Measurements from ENCODE around the gene GAB4.

GAB4 gene

GRCh38 chr22:16955081-16955480 is 52.9 kb downstream of the GAB4 start:
- Histone ChIP-seq H3K9ac (ENCODE audit: low read depth, low read length, poor library complexity) (no peak overlapping the region), H3K27me3 (ENCODE audit: control insufficient read depth in 3 of 3, insufficient read depth in 3 of 3, low read depth in 1 of 3, low read length in 3 of 3) (no peaks in the 10 kb centered on the region), H3K23ac (ENCODE audit: low read depth, low read length, poor library complexity) (no peak overlapping the region), H3K36me3 (replicated peaks in 1 of 2; ENCODE audit: control insufficient read depth in 2 of 2, insufficient read depth in 2 of 2, low read length in 2 of 2) (peaks cover 0 to 2% of the 10 kb centered on the region in 2 donors), H3K4me1 (ENCODE audit: control insufficient read depth in 2 of 2, insufficient read depth in 1 of 2, low read depth in 1 of 2, low read length in 2 of 2) (no peaks in the 10 kb centered on the region), H3K4ac (ENCODE audit: low read length) (no peak overlapping the region), H3K4me3 (ENCODE audit: low read length in 2 of 2) (peak overlapping the region in 1 of 2 donors; percentile 23), H2BK120ac (ENCODE audit: low read depth, low read length) (no peak overlapping the region), H4K8ac (ENCODE audit: low read depth, low read length) (no peak overlapping the region), H3K4me2 (ENCODE audit: insufficient read depth, low read length, poor library complexity, severe bottlenecking) (no peak overlapping the region), H2BK5ac (ENCODE audit: low read length) (no peak overlapping the region), H4K91ac (ENCODE audit: low read depth, low read length, poor library complexity) (no peak overlapping the region), H3K27ac (replicated peaks; ENCODE audit: low read length) (no peak overlapping the region), H2AFZ (ENCODE audit: low read length) (no peak overlapping the region), H3K18ac (ENCODE audit: low read length) (no peak overlapping the region), H3K79me1 (ENCODE audit: low read depth, low read length) (no peaks in the 10 kb centered on the region), H2AK5ac (ENCODE audit: low read depth, low read length) (no peak overlapping the region), H3K9me3 (replicated peaks in 1 of 2; ENCODE audit: control insufficient read depth in 2 of 2, insufficient read depth in 1 of 2, low read depth in 1 of 2, low read length in 2 of 2) (peaks cover 0 to 34% of the 10 kb centered on the region in 2 donors), H2BK12ac (ENCODE audit: low read length) (no peak overlapping the region), H3K14ac (ENCODE audit: low read length) (no peak overlapping the region), H2BK15ac (ENCODE audit: low read length) (no peak overlapping the region)
- DNase-seq (ENCODE audit: low spot score): no peak
- no CpG with 5 or more reads among the region's 5 CpGs for WGBS, 2 donors (ENCODE audit: extremely low coverage in 2 of 2, insufficient read length in 2 of 2, insufficient replicate concordance in 1 of 2)

- Histone ChIP-seq H3K14ac (ENCODE audit: low read length) (no peak overlapping the region), H3K9me3 (replicated peaks in 1 of 2; ENCODE audit: control insufficient read depth in 2 of 2, insufficient read depth in 1 of 2, low read depth in 1 of 2, low read length in 2 of 2) (peaks cover 0 to 31% of the 10 kb centered on the region in 2 donors), H4K8ac (ENCODE audit: low read depth, low read length) (no peak overlapping the region), H2AK5ac (ENCODE audit: low read depth, low read length) (no peak overlapping the region), H3K18ac (ENCODE audit: low read length) (no peak overlapping the region), H2AFZ (ENCODE audit: low read length) (no peak overlapping the region), H3K9ac (ENCODE audit: low read depth, low read length, poor library complexity) (no peak overlapping the region), H2BK12ac (ENCODE audit: low read length) (no peak overlapping the region), H3K4me3 (ENCODE audit: low read length in 2 of 2) (no peak overlapping the region), H4K91ac (ENCODE audit: low read depth, low read length, poor library complexity) (no peak overlapping the region), H3K4me1 (ENCODE audit: control insufficient read depth in 2 of 2, insufficient read depth in 1 of 2, low read depth in 1 of 2, low read length in 2 of 2) (no peaks in the 10 kb centered on the region), H3K27ac (replicated peaks; ENCODE audit: low read length) (no peak overlapping the region), H3K27me3 (ENCODE audit: control insufficient read depth in 3 of 3, insufficient read depth in 3 of 3, low read depth in 1 of 3, low read length in 3 of 3) (no peaks in the 10 kb centered on the region), H2BK15ac (ENCODE audit: low read length) (no peak overlapping the region), H2BK120ac (ENCODE audit: low read depth, low read length) (no peak overlapping the region), H3K79me1 (ENCODE audit: low read depth, low read length) (no peaks in the 10 kb centered on the region), H3K4ac (ENCODE audit: low read length) (no peak overlapping the region), H3K23ac (ENCODE audit: low read depth, low read length, poor library complexity) (no peak overlapping the region), H3K36me3 (replicated peaks in 1 of 2; ENCODE audit: control insufficient read depth in 2 of 2, insufficient read depth in 2 of 2, low read length in 2 of 2) (peaks cover 0 to 2% of the 10 kb centered on the region in 2 donors), H3K4me2 (ENCODE audit: insufficient read depth, low read length, poor library complexity, severe bottlenecking) (no peak overlapping the region), H2BK5ac (ENCODE audit: low read length) (no peak overlapping the region)
- no CpG with 5 or more reads among the region's 5 CpGs for WGBS, 2 donors (ENCODE audit: extremely low coverage in 2 of 2, insufficient read length in 2 of 2, insufficient replicate concordance in 1 of 2)
- DNase-seq (ENCODE audit: low spot score): no peak
These were observed 54.0 kb downstream of the GAB4 start for GRCh38 chr22:16954060-16954403.

- H3K27me3 ChIP-seq (ENCODE audit: control insufficient read depth in 3 of 3, insufficient read depth in 3 of 3, low read depth in 1 of 3, low read length in 3 of 3): no peaks in the 10 kb centered on the region
These were observed 54.6 kb downstream of the GAB4 start for GRCh38 chr22:16953206-16954059.

GRCh38 chr22:16949561-16949960 is 58.5 kb downstream of the GAB4 start:
- no peak overlapping the region for H2BK12ac ChIP-seq (ENCODE audit: low read length)
- no peak overlapping the region for H3K9ac ChIP-seq (ENCODE audit: low read depth, low read length, poor library complexity)
- H4K91ac ChIP-seq (ENCODE audit: low read depth, low read length, poor library complexity): no peak overlapping the region
- H4K8ac ChIP-seq (ENCODE audit: low read depth, low read length): no peak overlapping the region
- H2BK5ac ChIP-seq (ENCODE audit: low read length): no peak overlapping the region
- no peaks in the 10 kb centered on the region for H3K27me3 ChIP-seq (ENCODE audit: control insufficient read depth in 3 of 3, insufficient read depth in 3 of 3, low read depth in 1 of 3, low read length in 3 of 3)
- no peak overlapping the region for H3K27ac ChIP-seq (replicated peaks; ENCODE audit: low read length)
- H3K4me3 ChIP-seq (ENCODE audit: low read length in 2 of 2): no peak overlapping the region
- no peak overlapping the region for H3K14ac ChIP-seq (ENCODE audit: low read length)
- H3K4me2 ChIP-seq (ENCODE audit: insufficient read depth, low read length, poor library complexity, severe bottlenecking): no peak overlapping the region
- H3K4ac ChIP-seq (ENCODE audit: low read length): no peak overlapping the region
- no peaks in the 10 kb centered on the region for H3K4me1 ChIP-seq (ENCODE audit: control insufficient read depth in 2 of 2, insufficient read depth in 1 of 2, low read depth in 1 of 2, low read length in 2 of 2)
- DNase-seq (ENCODE audit: low spot score): no peak
- no peak overlapping the region for H2BK15ac ChIP-seq (ENCODE audit: low read length)
- H2AFZ ChIP-seq (ENCODE audit: low read length): no peak overlapping the region
- H3K79me1 ChIP-seq (ENCODE audit: low read depth, low read length): no peaks in the 10 kb centered on the region
- no peak overlapping the region for H3K18ac ChIP-seq (ENCODE audit: low read length)
- no peak overlapping the region for H3K23ac ChIP-seq (ENCODE audit: low read depth, low read length, poor library complexity)
- peaks cover 0 to 3% of the 10 kb centered on the region in 2 donors for H3K9me3 ChIP-seq (replicated peaks in 1 of 2; ENCODE audit: control insufficient read depth in 2 of 2, insufficient read depth in 1 of 2, low read depth in 1 of 2, low read length in 2 of 2)
- no peak overlapping the region for H2AK5ac ChIP-seq (ENCODE audit: low read depth, low read length)
- WGBS, 2 donors (ENCODE audit: extremely low coverage in 2 of 2, insufficient read length in 2 of 2, insufficient replicate concordance in 1 of 2): no CpG with 5 or more reads among the region's 3 CpGs
- H2BK120ac ChIP-seq (ENCODE audit: low read depth, low read length): no peak overlapping the region
- H3K36me3 ChIP-seq (replicated peaks in 1 of 2; ENCODE audit: control insufficient read depth in 2 of 2, insufficient read depth in 2 of 2, low read length in 2 of 2): no peaks in the 10 kb centered on the region

More at GRCh38 chr22:16953206-16954059, 54.6 kb downstream of the GAB4 start:
- no CpG with 5 or more reads among the region's 7 CpGs for whole genome bisulfite sequencing, 2 donors (ENCODE audit: extremely low coverage in 2 of 2, insufficient read length in 2 of 2, insufficient replicate concordance in 1 of 2)
- no peak for DNase-seq (ENCODE audit: low spot score)
- Histone ChIP-seq H2BK120ac (ENCODE audit: low read depth, low read length) (no peak overlapping the region), H4K8ac (ENCODE audit: low read depth, low read length) (no peak overlapping the region), H3K4ac (ENCODE audit: low read length) (no peak overlapping the region), H2AFZ (ENCODE audit: low read length) (no peak overlapping the region), H2BK5ac (ENCODE audit: low read length) (no peak overlapping the region), H3K18ac (ENCODE audit: low read length) (no peak overlapping the region), H4K91ac (ENCODE audit: low read depth, low read length, poor library complexity) (no peak overlapping the region), H3K4me2 (ENCODE audit: insufficient read depth, low read length, poor library complexity, severe bottlenecking) (no peak overlapping the region), H3K36me3 (replicated peaks in 1 of 2; ENCODE audit: control insufficient read depth in 2 of 2, insufficient read depth in 2 of 2, low read length in 2 of 2) (peaks cover 0 to 2% of the 10 kb centered on the region in 2 donors), H3K14ac (ENCODE audit: low read length) (no peak overlapping the region), H3K9me3 (replicated peaks in 1 of 2; ENCODE audit: control insufficient read depth in 2 of 2, insufficient read depth in 1 of 2, low read depth in 1 of 2, low read length in 2 of 2) (peaks cover 0 to 29% of the 10 kb centered on the region in 2 donors), H3K23ac (ENCODE audit: low read depth, low read length, poor library complexity) (no peak overlapping the region), H3K4me1 (ENCODE audit: control insufficient read depth in 2 of 2, insufficient read depth in 1 of 2, low read depth in 1 of 2, low read length in 2 of 2) (no peaks in the 10 kb centered on the region), H2AK5ac (ENCODE audit: low read depth, low read length) (no peak overlapping the region), H3K27ac (replicated peaks; ENCODE audit: low read length) (no peak overlapping the region), H3K9ac (ENCODE audit: low read depth, low read length, poor library complexity) (no peak overlapping the region), H3K4me3 (ENCODE audit: low read length in 2 of 2) (no peak overlapping the region), H2BK12ac (ENCODE audit: low read length) (no peak overlapping the region), H3K79me1 (ENCODE audit: low read depth, low read length) (no peaks in the 10 kb centered on the region), H2BK15ac (ENCODE audit: low read length) (no peak overlapping the region)

Data from neuronal stem cell (in vitro differentiated cells).